ENCODE data around the gene PTPN23.

PTPN23 gene

DNA sequence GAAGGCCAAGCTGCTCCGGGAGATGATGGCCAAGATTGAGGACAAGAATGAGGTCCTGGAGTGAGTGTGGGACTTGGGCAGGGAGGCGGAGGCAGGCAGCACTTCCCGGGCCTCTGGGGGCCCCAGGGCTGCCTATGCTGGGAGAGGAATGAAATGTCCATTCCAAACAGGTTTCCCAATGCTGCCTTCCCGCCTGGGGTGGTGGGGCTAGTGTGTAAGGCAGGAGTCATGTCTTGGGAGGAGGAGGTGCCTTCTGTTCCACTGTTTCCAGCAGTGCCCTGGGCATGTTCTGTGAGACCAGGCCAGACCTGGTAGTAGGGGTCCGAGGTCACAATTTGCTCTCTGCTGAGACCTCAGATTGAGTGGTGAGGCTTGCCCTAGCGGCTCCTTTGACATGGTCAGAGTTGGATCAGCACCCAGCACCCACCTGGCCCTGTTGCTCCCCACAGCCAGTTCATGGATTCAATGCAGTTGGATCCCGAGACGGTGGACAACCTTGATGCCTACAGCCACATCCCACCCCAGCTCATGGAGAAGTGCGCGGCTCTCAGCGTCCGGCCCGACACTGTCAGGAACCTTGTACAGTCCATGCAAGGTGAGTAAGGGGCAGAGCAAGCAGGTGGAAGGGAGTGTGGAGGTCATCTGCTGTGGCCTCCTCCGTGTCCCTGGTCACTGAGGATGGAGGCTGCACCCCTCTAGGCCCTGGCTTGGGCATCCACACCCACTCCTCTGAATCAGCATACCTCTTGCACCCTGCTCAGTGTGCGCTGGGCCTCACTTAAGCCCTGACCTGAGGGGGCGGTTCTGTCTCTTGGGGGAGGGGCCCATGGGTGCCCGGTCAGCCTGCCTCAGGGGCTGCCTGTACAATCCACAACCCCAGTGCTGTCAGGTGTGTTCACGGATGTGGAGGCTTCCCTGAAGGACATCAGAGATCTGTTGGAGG, 27.3 kb downstream of the PTPN23 start:
- no peak for DNase-seq

DNA sequence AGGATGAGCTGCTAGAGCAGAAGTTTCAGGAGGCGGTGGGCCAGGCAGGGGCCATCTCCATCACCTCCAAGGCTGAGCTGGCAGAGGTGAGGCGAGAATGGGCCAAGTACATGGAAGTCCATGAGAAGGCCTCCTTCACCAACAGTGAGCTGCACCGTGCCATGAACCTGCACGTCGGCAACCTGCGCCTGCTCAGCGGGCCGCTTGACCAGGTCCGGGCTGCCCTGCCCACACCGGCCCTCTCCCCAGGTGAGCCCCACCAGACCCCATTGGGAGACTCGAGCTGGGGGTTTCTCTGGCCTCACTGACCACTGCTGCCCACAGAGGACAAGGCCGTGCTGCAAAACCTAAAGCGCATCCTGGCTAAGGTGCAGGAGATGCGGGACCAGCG, 28.0 kb downstream of the PTPN23 start:
- no peak for DNase-seq

DNA sequence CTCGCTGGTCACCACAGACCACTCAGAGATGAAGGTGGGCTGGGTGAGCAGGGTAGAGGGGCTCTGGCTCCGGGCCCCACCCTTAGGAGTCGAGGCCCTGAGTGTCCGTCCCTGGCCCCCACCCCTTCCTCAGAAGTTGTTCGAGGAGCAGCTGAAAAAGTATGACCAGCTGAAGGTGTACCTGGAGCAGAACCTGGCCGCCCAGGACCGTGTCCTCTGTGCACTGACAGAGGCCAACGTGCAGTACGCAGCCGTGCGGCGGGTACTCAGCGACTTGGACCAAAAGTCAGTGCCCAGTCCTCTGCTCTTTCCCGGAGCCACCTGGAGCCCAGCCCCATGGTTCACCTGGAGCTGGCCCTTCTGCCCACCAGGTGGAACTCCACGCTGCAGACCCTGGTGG, 28.5 kb downstream of the PTPN23 start:
- no peak for DNase-seq

DNA sequence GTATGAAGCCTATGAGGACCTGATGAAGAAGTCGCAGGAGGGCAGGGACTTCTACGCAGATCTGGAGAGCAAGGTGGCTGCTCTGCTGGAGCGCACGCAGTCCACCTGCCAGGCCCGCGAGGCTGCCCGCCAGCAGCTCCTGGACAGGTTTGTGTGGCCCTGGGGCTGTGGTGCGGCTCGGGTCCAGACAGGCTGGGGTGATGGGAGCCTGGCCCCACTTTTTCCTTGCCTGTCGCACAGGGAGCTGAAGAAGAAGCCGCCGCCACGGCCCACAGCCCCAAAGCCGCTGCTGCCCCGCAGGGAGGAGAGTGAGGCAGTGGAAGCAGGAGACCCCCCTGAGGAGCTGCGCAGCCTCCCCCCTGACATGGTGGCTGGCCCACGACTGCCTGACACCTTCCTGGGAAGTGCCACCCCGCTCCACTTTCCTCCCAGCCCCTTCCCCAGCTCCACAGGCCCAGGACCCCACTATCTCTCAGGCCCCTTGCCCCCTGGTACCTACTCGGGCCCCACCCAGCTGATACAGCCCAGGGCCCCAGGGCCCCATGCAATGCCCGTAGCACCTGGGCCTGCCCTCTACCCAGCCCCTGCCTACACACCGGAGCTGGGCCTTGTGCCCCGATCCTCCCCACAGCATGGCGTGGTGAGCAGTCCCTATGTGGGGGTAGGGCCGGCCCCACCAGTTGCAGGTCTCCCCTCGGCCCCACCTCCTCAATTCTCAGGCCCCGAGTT, 29.0 kb downstream of the PTPN23 start:
- DNase-seq, result no peak

DNA sequence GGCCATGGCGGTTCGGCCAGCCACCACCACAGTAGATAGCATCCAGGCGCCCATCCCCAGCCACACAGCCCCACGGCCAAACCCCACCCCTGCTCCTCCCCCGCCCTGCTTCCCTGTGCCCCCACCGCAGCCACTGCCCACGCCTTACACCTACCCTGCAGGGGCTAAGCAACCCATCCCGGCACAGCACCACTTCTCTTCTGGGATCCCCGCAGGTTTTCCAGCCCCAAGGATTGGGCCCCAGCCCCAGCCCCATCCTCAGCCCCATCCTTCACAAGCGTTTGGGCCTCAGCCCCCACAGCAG, 29.5 kb downstream of the PTPN23 start:
- DNase-seq, result no peak

DNA sequence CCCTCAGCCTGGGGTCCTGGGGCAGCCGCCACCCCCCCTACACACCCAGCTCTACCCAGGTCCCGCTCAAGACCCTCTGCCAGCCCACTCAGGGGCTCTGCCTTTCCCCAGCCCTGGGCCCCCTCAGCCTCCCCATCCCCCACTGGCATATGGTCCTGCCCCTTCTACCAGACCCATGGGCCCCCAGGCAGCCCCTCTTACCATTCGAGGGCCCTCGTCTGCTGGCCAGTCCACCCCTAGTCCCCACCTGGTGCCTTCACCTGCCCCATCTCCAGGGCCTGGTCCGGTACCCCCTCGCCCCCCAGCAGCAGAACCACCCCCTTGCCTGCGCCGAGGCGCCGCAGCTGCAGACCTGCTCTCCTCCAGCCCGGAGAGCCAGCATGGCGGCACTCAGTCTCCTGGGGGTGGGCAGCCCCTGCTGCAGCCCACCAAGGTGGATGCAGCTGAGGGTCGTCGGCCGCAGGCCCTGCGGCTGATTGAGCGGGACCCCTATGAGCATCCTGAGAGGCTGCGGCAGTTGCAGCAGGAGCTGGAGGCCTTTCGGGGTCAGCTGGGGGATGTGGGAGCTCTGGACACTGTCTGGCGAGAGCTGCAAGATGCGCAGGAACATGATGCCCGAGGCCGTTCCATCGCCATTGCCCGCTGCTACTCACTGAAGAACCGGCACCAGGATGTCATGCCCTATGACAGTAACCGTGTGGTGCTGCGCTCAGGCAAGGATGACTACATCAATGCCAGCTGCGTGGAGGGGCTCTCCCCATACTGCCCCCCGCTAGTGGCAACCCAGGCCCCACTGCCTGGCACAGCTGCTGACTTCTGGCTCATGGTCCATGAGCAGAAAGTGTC, 30.2 kb downstream of the PTPN23 start:
- DNase-seq, result no peak

DNA sequence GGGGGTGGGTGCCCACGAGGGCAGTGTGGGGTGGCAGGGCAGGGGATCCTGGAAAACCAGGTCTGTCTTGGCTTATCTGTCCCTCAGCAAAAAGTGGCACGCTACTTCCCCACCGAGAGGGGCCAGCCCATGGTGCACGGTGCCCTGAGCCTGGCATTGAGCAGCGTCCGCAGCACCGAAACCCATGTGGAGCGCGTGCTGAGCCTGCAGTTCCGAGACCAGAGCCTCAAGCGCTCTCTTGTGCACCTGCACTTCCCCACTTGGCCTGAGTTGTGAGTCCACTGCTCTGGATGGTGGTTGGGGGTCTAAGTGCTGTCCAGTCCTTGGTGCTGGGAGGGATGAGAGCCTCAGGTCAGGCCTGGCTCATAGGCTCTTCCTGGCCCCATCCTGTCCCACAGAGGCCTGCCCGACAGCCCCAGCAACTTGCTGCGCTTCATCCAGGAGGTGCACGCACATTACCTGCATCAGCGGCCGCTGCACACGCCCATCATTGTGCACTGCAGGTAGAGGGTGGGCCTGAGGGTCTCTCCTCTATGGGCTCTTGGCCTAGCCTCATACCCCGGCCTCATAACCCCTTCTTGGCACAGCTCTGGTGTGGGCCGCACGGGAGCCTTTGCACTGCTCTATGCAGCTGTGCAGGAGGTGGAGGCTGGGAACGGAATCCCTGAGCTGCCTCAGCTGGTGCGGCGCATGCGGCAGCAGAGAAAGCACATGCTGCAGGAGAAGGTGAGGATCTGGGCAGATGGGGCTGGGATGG, 31.1 kb downstream of the PTPN23 start:
- no peak for DNase-seq

DNA sequence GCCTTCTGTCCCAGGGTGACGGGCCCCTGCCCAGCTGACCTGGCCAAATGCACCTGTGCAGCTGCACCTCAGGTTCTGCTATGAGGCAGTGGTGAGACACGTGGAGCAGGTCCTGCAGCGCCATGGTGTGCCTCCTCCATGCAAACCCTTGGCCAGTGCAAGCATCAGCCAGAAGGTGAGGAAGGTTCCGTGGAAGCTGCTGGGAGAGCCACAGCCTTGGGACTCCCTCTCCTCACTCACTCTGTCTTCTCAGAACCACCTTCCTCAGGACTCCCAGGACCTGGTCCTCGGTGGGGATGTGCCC, 31.6 kb downstream of the PTPN23 start:
- DNase-seq, result no peak

DNA sequence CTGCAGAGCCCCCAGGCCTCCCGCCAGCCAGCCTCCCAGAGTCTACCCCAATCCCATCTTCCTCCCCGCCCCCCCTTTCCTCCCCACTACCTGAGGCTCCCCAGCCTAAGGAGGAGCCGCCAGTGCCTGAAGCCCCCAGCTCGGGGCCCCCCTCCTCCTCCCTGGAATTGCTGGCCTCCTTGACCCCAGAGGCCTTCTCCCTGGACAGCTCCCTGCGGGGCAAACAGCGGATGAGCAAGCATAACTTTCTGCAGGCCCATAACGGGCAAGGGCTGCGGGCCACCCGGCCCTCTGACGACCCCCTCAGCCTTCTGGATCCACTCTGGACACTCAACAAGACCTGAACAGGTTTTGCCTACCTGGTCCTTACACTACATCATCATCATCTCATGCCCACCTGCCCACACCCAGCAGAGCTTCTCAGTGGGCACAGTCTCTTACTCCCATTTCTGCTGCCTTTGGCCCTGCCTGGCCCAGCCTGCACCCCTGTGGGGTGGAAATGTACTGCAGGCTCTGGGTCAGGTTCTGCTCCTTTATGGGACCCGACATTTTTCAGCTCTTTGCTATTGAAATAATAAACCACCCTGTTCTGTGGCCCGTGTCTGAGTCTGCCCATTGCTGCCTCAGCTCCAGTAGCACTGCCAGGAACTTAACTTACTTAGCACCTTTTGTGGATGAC, 32.2 kb downstream of the PTPN23 start:
- DNase-seq, result no peak

DNA sequence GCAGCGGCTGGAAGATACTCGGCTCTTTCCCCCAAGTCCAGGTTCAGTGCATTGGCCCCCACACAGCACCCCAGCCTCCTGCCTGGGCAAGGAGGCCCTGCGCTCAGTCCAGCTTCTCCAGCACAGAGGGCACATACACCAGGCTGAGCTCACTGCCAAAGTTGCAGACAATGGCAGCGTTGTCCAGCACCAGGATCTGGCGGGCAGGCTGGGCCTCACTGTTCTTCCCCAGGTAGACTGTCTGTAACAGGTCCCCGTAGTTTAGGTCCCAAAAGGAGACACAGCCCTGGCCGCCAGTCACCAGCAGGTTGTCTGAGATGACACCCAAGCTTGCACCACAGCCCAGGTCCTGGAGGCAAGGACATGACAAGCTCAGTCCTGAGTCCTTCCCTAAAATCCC, 32.9 kb downstream of the PTPN23 start:
- DNase-seq, result no peak

DNA sequence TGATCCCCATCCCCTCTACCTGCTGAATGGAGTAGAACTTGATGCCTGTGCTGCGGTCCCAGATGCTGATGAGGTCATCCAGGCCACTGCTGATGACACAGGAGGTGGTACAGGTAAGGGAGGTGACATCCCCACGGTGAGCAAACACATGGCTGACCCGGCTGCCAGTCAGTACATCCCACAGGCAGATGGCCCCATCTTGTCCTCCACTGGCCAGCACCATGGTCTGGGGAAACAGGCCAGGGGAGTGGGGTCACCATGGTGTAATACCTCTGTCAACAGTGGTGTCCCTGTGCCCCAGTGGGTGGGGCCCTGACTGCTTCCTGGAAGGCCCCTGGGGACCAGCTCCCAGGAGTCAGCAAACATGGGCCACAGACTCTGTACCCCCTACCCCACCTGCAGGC, 33.3 kb downstream of the PTPN23 start:
- DNase-seq, result no peak

DNA sequence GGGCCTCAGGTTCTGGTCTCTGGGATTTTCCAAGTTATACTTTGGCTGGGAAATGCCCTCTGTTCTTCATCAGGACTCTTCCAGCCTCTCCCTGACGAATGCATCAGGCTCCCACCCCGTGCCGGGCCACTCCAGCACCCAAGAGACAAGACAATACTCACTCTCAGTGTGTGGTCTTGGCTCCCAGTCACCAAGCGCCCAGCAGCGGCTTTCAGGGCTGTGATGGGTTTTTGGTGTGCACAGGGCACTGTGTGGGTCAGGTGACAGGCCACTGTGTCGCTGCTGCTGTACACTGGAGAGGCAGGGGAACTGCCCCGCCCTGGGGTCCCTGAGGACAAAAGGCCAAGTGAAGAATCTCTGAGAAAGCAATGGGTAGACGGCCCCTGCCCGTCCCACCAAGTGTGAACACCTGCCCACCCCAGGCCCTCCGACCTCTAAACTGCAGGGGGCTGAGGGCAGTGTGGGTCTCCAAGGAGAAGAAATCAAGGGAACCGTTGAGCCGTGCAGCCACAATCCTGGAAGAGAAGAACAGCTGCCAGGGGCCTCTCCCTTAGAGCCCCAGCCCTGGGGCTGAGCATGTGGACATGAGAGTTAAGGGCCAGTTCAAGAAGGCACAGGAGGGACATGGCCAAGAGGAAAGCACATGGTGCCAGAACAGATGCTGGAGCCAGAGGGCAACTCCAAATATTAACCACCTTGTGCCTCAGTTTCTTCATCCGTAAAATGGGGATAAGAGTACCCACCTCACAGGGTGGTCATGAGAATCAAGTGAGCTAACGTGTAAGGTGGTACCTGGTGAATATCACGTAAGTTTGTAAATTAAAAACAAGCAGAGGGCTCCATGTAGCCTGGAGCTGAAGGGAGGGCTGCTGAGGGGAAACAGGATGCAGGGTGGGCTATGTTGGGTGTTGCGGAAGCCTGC, 34.1 kb downstream of the PTPN23 start:
- DNase-seq, result no peak

DNA sequence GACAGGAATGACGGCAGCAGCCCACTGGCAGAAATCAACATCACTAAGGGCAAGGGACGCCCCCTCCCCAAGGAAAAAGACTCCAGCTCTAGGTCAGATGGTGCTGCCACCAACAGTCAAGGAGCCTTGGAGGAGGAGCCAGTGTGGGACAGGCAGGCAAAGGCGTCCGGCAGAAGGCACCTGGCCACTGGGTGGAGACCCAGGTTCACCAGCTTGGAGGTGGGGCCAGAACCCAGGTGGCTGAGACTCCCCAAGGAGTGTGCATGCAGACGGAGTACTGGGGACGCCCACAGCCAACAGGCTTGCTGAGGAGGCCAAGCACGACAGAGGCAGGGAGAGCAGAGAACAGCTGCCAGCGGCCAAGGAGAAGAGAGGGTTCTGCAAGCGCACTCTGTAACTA, 35.2 kb downstream of the PTPN23 start:
- DNase-seq, result no peak

DNA sequence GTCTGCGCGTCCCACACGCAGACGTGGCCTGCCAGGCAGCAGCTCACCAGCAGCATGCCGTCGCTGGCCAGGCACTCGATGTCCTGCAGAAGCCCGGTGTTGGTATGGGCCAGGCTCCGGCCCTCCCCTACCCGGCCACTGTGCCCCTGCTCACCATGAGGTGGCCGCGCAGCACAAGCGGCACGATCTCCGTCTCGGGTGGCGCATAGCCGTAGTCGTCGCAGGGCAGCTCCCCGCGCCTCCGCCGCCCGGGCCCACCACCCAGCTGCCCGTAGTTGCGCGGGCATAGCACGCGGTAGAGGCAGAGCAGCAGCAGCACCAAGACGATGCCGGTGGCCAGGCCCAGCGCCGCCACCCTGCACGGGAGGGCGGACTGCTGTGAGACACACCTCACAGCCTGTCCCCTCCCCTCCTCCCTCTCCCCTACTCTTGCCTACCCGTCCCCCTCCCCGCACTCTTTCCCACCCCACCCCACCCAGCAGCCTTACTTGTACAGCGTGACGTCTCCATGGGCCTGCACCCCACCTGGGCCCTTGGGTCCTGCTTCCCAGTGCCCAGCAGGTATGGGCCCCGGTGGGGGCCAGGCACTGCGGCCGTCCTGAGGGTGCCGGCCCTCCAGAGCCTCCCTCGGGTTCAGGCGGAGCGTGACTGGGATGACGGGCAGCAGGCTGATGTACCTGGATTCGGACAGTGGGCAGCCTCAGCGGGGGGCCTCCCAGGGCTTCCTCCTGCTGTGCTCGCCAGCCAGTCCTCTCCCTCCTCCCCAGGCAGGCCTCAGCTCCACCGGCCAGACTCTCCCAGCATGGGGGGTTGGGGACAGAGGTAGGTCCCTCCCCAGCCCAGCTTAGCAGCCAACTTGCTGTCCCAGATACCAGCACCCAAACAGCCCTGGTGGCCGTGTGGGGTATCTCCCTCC, 37.6 kb downstream of the PTPN23 start:
- no peak for DNase-seq

DNA sequence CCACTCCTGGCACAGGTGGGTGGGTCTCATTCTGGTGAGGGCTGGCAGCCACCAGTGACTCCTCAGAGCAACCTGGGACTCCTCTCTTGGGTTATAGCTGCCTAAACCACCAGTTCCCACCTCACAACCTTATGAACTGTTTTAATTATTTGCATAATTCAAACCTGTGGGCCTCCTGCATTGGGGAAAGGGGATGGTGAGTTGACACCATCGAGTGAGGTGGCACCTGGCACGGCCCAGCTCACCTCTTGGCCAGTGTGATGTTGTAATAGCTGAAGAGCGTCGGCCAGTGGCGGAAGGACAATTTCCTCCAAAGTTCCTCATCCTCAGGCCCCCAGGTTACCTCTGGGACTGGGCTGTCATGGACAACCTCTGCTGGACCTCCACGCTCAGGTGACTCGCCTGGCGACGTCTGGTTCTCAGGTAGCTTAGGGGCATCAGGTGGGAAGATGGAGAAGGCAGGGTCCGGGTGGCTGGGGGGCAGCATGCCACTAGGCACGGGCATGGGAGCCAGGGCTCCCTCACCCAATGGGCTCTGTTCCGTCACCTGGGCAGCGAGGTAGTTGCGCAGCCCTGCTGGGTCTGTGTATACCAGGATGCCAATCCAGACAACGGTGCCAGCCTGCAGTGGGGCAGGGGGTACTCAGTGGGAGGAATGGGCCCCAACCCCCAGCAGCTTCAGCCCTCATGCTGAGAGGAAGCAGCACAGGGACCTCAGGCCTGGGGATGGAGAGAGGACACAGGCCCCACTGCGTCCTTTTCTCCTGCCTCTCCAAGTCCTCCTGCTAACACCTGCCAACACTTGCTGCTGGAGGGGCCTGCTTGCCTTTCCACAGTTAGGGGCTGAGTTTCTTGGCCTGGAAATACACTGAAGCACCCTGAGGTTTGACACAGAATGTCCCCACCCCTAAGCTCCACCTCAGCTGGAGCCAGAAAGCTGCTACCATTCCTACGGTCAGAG, 38.5 kb downstream of the PTPN23 start:
- DNase-seq, result no peak

DNA sequence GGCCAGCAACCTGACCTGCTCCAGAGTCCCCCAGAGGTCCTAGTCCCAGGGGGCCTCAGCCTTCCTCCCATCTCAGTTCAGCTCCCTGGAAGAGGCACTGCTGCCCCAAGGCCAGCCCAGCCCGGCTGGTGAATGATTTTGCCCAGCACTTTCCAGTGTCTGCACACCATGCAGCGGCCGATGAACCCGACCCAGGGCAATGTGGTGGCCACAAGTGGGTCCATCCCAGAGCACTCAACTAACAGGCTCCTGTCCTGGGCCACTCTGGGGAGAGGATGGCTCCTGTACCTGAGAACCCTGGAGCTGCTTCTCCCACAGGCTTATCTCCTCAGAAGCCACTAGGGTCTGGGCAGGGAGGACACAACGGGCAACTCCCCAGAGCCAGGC, 39.2 kb downstream of the PTPN23 start:
- DNase-seq, result no peak

DNA sequence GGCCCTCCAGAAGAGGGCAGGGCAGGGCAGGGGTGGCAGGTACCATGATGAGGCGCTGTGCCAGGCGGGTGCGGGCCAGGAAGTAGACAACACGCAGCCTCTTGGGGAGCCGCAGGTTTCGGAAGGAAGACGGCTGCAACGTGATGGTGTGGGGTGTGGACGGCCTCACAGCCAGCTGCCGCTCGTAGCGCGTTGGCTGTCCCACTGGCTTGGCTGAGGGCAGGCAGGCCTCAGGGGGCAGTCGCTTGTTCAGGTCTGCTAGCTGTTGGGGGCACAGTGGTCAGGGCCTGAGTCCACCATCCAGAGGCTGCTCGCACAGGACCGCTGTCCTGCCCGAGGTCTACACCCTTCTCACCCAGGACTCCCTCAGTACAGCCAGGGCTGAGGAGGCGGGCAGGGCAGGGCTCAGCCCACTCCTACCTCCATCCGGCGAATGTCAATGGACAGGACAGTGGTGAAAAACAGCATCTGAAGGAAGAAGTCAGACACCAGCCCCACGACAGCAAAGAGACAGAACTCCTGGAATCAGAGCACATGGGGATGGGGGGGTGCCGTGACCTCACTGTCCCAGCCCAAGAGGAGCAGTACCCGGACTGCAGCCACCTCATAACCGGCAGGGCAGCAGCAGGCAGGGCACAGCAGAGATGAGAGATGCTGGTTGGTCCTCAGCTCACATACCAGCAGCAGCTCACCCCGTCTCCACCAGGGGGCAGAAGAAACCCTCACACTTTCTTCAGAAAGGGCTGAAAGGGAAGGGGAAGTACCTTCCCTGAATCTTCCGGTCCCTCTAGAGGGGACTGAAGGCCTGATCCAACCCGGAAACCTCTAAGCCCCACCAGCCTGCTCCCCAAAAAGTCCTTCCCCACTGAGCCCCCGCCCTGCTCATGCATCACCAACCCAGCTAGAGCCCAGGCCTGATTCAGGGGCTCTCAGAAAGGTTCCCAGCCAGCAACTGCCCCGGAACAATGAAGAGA, 40.0 kb downstream of the PTPN23 start:
- DNase-seq, result peak; percentile 84

Data from effector CD4-positive, alpha-beta T cell (primary cell).